Neural progenitor cell (in vitro differentiated cells): ENCODE measurements around the gene TSHZ1.

Experiments used
- EZH2 ChIP-seq: fragments of 200-600 bp; sonication (generic); IDR thresholded peaks from 2 replicates; pipeline ENCODE4 v1.6.1; 2017; ENCODE audit warnings: antibody characterized with exemption, mild to moderate bottlenecking, moderate library complexity
- TF ChIP-seq, protein P1 (sequence below): fragments of 200-600 bp; sonication (generic); IDR thresholded peaks from 2 replicates; pipeline ENCODE4 v1.5.1; 2017; ENCODE audit warnings: antibody characterized with exemption, mild to moderate bottlenecking

DNA sequence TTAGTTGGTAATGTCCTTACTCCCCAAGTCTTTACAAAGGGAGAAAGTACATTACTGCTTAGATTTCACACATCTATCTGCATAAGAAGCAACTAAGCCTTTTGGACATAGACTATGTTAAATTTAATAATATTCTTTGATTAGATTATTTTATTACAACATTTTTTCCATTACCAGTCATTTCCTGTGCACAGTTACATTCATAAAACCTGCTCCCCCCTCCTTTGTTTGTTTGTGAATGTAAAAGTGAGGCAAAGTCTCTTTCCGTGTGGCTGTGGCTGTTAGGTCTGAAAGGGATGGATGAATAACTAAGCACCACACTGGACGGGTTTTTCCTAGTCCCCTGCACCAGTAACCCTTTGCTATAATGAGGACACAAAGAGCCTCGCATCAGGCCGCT lies 11.3 kb upstream of the TSHZ1 start:
- TF ChIP-seq, protein P1, sequence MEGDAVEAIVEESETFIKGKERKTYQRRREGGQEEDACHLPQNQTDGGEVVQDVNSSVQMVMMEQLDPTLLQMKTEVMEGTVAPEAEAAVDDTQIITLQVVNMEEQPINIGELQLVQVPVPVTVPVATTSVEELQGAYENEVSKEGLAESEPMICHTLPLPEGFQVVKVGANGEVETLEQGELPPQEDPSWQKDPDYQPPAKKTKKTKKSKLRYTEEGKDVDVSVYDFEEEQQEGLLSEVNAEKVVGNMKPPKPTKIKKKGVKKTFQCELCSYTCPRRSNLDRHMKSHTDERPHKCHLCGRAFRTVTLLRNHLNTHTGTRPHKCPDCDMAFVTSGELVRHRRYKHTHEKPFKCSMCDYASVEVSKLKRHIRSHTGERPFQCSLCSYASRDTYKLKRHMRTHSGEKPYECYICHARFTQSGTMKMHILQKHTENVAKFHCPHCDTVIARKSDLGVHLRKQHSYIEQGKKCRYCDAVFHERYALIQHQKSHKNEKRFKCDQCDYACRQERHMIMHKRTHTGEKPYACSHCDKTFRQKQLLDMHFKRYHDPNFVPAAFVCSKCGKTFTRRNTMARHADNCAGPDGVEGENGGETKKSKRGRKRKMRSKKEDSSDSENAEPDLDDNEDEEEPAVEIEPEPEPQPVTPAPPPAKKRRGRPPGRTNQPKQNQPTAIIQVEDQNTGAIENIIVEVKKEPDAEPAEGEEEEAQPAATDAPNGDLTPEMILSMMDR = no peak
- no peak for TF ChIP-seq EZH2
